ENCODE data around the gene ALG2.

The ALG2 gene

DNA sequence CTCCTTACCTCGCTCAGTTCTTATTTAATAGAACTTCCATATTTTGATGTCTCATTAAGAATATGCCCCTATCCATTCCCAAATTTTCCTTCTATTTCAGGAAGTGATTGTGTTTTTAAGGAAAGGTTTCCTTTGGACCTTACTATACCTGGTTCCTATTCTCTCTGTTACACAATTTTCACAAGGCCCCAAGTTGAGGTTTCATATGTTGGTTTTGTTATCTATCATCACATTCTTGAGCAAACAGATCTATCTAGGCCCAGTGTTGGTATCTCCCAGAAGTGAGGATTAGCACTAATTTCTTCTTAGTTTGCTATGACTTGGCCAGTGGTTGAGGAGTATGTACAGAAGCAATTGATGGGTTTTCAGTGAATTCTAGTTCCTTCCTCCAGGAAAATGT, 41.5 kb downstream of the ALG2 start:
- no peak overlapping the region for H3K4me3 ChIP-seq (ENCODE audit: low read length)
- TF ChIP-seq ZNF274 (IDR thresholded peaks at IDR 0.05; ENCODE audit: low read depth, low read length), result no peak

DNA sequence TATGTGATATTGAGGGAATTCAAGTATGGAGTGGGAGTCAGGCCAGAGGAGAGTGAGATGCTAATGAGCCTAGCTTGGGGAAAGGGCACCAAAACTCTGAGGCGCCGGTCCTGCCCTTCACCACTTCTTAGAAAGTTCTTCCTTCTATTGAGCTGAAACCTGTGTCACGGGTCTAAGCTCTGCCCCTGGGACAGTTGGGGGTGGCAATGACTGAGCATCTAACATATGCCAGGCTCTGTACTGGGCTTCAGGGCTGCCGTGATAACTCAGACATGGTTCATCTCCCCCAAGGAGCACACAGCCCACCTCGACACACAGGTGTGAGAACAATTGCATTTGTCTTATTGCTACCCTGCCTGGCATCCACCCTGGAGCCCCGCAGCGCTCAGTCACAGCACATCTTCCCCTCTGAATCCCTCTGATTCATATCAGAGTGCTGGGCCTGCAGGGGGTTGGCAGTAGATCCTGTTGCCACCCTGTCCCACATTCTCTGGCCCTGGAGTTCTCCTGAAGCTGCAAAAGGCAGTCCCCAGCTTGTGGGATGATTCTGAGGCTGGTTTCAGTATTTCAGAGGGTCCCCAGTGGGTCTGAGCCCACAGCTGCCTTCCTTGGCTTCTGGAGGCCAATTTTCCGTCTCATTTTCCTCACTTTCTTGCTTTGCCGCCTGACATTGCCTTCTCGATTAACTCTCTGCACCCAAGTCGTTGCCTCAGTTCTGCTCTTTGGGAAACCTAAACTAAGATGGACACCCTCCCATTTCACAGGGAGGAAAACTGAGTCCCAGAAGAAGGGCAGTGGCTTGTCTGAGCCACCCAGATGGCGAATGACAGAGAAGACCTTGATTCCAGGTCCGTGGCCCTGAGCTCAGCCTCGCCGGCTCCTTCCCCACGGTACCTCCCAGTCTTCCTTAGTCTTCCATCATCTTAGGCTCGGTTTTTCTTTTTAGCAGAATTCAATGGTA, 42.5 kb downstream of the ALG2 start:
- no peak overlapping the region for H3K4me3 ChIP-seq (ENCODE audit: low read length)
- no peak for TF ChIP-seq ZNF274 (IDR thresholded peaks at IDR 0.05; ENCODE audit: low read depth, low read length)

DNA sequence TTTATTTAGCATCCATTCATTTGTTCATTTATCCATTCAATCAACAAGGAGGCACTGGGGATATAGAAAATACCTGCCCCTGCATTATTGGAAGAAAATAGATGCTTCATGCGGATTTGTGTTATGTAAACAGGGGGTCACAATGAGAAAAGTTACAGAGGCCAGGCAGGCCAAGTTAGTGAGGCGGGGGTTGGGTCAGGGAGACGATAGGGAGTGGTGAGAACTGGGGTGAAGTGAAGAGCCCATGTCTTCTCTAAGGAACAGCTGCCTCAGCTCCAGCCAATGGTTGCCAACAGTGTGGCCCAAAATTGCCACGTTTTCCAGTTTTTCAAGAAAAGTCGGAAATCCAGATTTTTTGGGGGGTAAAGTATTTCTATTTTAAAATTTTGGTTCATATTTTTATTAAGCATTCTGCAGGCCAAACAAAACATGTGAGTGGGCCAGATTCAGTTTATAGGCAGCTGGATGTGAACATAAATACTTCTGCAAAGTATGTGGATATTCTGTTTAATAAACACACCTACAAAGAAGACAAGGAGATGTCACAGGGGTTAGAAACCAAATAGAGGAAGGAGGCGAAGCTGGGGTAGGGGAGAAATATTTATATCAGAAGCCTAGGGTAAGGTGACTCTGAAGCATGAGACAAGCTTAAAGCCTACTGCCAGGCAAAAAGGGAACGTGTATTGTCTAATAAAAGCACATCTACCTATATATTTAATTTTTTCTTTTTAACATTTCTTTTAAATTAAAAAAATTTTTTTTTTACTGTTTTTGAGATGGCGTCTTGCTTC, 44.0 kb downstream of the ALG2 start:
- no peak for TF ChIP-seq ZNF274 (IDR thresholded peaks at IDR 0.05; ENCODE audit: low read depth, low read length)
- no peak overlapping the region for H3K4me3 ChIP-seq (ENCODE audit: low read length)

DNA sequence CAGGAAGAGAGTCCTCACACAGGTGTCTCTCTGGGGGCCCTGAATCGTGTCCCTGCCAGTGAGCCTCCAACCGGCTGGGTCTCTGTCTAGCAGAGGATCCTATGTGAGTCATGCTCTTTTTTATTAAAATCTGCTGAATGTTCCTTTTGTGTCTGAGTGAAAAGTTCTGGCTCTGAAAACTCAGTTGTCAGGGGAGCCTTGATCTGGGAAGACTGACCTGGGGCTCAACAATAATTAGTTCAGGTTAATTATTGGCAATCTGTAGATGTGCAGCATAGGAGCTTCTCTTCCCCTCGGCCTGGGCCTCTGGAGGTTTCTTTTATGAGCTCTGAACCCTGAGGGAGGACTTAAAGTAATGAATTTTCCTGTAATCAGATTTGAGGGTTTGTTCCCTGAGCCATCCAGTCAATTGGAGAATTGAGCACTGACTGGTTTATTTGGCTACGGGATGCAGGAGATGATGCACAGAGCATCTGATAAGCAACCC, 45.2 kb downstream of the ALG2 start:
- no peak overlapping the region for H3K4me3 ChIP-seq (ENCODE audit: low read length)
- no peak for TF ChIP-seq ZNF274 (IDR thresholded peaks at IDR 0.05; ENCODE audit: low read depth, low read length)

DNA sequence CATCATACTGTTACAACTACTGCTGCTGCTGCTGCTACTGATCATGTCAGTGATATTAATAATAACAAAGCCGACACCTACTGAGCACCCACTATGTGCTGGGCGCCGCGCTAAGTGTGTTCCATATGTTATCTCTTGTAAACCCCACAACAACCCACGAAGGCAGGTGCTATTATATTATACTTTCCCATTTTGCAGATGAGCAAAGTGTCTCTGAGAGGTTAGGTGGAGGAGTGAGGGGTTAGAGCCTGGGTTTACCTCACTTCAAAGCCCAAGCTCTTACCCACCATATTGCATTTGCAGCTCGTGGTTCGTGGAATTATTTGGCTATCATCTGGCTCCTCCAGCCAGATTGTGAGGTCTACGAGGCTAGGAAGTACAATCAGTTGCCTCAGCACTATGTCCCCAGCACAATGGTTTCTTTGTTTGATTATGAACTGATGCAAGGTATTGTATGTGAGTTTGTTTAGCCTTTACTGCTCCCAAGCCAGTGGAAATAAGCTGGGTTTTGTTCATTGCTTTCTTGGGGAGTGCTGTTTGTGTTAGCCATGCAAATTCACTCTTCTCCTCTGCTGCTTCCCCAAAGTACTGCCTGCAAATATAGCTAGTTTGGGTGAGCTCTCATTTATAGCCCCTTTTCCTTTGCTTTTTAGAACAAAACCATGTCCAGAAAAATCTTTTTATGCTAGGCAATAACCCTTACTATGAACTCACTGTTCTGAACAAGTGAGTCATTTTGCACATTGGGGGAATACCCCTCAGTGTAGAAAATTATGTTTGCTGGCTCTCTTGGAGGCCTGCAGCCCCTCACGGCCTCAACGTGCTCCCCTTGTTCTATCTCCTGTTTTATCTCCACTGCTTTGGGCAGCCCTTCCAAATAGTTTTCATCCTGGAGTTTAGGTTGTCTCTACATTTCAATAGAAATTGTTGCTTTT, 47.9 kb downstream of the ALG2 start:
- TF ChIP-seq ZNF274 (IDR thresholded peaks at IDR 0.05; ENCODE audit: low read depth, low read length), result no peak
- no peak overlapping the region for H3K4me3 ChIP-seq (ENCODE audit: low read length)

DNA sequence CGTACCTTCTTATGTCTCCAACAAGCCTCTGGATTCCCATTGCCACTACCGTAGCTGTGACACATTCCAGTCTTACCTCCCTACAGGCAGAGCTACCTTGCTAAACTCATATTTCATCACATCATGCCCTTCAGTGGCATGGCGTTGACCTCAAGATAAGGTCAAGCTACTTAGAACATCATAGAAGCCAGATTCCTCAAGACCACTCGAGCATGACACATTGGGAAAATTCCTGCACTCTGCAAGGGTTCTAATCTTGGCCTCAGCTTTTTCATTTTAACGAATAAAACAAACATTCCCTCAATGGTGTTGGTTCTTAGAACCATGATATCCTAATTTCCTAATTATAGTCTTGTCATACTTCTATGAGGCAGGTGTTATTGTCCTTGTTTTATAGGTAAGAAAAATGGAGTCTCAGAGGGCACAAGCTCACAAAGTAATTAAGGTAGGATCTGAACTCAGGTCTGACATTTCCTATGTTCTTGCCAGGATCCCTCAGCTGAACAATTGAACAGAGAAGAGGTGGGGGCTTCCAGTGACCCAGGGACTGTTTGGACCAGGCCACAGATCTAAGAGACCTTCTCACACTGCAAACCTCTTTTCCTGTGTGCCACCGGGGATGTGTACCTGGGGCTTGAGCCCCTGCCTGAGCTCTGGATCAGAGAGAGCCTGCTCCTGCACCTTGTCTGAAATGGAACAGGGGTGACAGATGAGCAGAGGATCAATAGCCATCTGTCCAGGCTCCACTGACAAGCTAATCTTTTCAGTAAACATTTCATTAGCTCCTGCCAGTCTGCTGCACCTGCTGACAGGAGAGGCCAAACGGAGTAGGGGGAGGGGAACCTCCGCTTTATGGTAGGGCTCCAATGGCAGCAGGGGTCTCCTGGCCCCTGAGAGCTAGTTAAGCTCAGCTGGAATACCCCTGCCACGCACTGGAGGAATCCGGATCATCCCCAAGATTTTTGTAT, 49.3 kb downstream of the ALG2 start:
- no peak for TF ChIP-seq ZNF274 (IDR thresholded peaks at IDR 0.05; ENCODE audit: low read depth, low read length)

DNA sequence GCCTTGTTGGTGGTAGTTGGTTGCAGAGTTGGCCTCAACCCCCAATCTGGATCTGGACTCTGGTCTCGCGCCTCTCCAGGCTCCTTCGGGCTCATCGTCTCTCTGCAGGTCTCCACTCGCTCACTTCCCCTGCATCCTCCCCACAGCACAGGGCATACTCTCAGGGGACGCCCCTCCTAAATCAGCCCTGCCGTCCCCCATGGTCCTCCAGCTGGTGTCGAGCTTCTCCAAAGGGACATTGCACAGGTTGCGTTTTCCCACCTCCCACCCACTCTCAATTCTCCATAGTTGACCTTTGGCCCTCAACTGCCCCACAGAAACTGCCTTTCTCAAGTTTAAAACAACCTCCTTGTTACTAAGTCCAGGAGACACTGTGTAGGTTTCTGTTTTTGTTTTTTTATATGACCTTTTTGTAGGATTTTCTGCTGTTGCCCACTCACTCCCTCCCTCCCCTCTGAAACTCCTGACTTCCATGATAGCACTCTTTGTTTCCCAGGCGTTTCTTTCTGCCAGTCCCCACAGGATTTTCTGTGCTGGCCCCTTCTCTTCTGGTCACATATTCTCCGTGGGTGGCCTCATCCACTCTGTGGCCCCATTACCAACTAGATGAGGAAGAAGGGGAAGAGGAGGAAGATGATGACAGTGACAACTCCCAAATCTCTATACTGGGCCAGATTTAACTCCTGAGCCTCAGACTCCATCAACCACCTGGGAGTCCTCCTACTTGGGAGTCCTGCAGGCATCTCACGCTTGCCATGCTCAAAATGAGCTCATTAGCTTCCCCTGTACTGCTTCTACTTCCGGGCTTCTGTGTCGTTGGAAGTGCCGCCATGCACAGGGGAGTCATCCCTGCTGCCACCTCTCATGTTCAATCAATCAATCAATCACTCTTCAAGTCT, 50.3 kb downstream of the ALG2 start:
- no peak for TF ChIP-seq ZNF274 (IDR thresholded peaks at IDR 0.05; ENCODE audit: low read depth, low read length)
- H3K4me3 ChIP-seq (ENCODE audit: low read length), result no peak overlapping the region

More for the DNA sequence above, 49.3 kb downstream of the ALG2 start:
- H3K4me3 ChIP-seq (ENCODE audit: low read length), result no peak overlapping the region

DNA sequence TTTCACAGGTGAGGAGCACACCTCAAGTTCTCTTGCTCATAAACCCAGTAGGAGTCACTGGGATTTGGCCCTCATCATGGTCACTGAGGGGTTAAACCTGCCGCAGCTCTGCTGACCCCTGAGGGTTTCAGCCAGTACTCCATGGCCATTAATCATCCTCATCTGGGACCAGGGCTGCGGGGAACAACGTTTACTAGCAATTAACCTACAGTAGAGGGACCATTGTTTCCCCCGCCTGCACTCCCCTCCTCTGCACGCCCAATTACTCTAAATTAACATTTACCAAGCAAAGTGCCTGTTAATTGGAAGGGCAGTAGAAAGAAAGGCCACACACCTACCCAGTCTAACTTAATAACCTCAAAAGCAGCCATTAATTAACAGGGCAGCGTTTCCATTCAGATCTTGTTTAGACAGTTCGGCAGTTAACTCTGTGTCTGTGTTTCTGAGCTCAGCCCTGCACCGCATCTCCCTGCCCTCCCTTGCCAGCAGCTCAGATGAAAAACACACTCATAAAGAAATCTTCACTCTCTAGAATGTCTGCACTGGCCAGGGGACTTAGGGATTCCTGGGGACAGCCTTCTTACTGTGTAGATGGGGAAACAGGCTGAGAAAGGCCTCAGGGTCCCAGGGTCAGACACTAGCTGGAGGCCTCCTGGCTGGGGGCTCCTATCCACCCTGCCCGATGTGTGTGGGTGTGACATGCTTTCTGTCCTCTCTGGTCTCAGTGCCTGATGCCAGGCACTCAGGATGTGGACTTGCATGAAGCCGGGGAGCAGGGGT, 51.6 kb downstream of the ALG2 start:
- no peak overlapping the region for H3K4me3 ChIP-seq (ENCODE audit: low read length)
- TF ChIP-seq ZNF274 (IDR thresholded peaks at IDR 0.05; ENCODE audit: low read depth, low read length), result no peak

DNA sequence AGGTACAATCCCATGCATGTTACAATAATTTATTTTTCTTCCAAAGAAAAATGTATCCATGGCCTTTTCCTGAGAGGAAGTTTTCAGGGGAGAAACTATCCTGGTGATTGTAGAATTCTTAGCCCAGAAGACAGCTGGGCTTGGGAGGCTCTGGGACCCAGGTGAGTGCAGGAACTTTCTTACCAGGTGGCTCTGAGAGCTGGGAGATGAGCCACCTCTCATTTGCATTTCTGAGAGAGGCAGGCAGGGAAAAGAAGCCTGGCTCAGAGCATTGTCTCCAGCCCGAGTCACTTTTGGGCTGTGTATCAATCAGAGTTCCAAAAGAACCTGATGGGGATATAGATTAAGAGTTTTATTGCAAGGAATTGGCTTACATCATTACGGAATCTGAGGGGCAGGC, 52.7 kb downstream of the ALG2 start:
- TF ChIP-seq ZNF274 (IDR thresholded peaks at IDR 0.05; ENCODE audit: low read depth, low read length), result no peak
- no peak overlapping the region for H3K4me3 ChIP-seq (ENCODE audit: low read length)

DNA sequence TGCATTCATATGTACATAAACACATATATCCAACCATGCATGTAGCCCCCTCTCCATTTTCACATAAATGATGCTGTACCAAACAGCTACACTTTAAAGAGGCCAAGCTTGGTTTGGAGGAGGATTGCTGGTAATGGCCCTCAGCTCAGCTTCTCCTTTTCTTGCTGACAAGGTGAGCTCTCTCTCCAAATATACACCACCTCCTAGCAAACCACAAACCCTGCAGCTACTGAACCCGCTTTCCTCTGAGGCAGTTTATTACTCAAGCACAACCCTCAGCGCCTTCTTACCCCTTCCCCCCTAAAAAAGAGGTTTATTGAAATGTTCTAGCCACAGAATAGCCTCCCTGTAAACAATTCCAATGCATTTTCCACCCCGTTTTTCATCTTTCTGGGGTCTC, 54.0 kb downstream of the ALG2 start:
- TF ChIP-seq ZNF274 (IDR thresholded peaks at IDR 0.05; ENCODE audit: low read depth, low read length), result no peak
- no peak overlapping the region for H3K4me3 ChIP-seq (ENCODE audit: low read length)

DNA sequence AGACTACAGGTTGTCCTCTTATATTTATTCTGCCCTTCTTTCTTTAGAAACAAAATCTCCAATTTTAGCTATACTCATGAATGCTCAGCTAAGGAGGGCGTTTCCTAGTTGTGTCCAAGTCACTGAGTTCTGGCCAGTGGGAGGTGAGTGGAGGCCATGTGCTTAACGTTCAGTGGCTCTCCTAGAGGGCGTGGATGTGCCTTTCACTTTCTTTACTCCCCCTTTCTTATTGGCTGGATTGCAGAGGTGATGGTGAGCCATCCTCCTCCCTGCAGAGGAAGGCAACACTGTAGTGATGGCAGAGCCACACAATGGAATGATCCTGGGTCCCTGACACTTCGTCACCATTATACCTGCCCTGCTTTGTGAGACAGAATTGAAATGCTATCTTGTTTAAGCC, 54.6 kb downstream of the ALG2 start:
- TF ChIP-seq ZNF274 (IDR thresholded peaks at IDR 0.05; ENCODE audit: low read depth, low read length), result no peak
- no peak overlapping the region for H3K4me3 ChIP-seq (ENCODE audit: low read length)
